H9 (cell line): ENCODE data around the gene DSE. TPM values are rescaled to one million over a fixed set of nuclear protein-coding genes. Genes with fewer than 3 reads are reported as not detected.

Experiments
- DNase-seq: peaks from one replicate; pipeline ENCODE4 v3.0.0-alpha.2; 2017
- H2AFZ ChIP-seq: one replicate; pipeline ENCODE4 v1.6.1; 2013; ENCODE audit warnings: mild to moderate bottlenecking, low read length, control low read depth, moderate library complexity
- H2AK5ac ChIP-seq: 2 replicates; pipeline ENCODE4 v1.6.1; 2013; ENCODE audit warnings: low read length, control low read depth, mixed read lengths; ENCODE audit not compliant: insufficient read length
- H2BK120ac ChIP-seq: one replicate; pipeline ENCODE4 v1.6.1; 2013; ENCODE audit warnings: low read depth, mild to moderate bottlenecking, low read length, control low read depth, inconsistent platforms; ENCODE audit not compliant: poor library complexity, severe bottlenecking
- H2BK12ac ChIP-seq: 2 replicates; pipeline ENCODE4 v1.6.1; 2013; ENCODE audit warnings: low read length, control low read depth, mixed read lengths, low read depth; ENCODE audit not compliant: insufficient read length
- H2BK15ac ChIP-seq: 2 replicates; pipeline ENCODE4 v1.6.1; 2013; ENCODE audit warnings: low read depth, low read length, control low read depth
- H2BK20ac ChIP-seq: one replicate; pipeline ENCODE4 v1.6.1; 2013; ENCODE audit warnings: low read depth, mild to moderate bottlenecking, low read length, control low read depth, inconsistent platforms; ENCODE audit not compliant: poor library complexity, severe bottlenecking
- H2BK5ac ChIP-seq: 2 replicates; pipeline ENCODE4 v1.6.1; 2013; ENCODE audit warnings: low read length, control low read depth, mixed read lengths; ENCODE audit not compliant: insufficient read length
- H3K14ac ChIP-seq: 2 replicates; pipeline ENCODE4 v1.6.1; 2013; ENCODE audit warnings: low read length, control low read depth; ENCODE audit not compliant: insufficient read depth
- H3K18ac ChIP-seq: 2 replicates; pipeline ENCODE4 v1.6.1; 2013; ENCODE audit warnings: low read depth, mild to moderate bottlenecking, mixed read lengths, low read length, control low read depth; ENCODE audit not compliant: insufficient read length
- H3K23ac ChIP-seq: 2 replicates; pipeline ENCODE4 v1.6.1; 2013; ENCODE audit warnings: low read length, control low read depth, mixed read lengths, low read depth; ENCODE audit not compliant: insufficient read length
- H3K23me2 ChIP-seq: 2 replicates; pipeline ENCODE4 v1.6.1; 2013; ENCODE audit warnings: low read depth, mild to moderate bottlenecking, mixed read lengths, low read length, control low read depth; ENCODE audit not compliant: insufficient read length, poor library complexity, severe bottlenecking
- H3K27ac ChIP-seq: 2 replicates; pipeline ENCODE4 v1.5.1; 2013; ENCODE audit warnings: low read length, control low read depth, mixed read lengths, low read depth; ENCODE audit not compliant: insufficient read length
- H3K27me3 ChIP-seq: 2 replicates; pipeline ENCODE4 v1.6.1; 2013; ENCODE audit warnings: low read length, control low read depth, inconsistent platforms; ENCODE audit not compliant: insufficient read depth
- H3K4ac ChIP-seq: 2 replicates; pipeline ENCODE4 v1.6.1; 2013; ENCODE audit warnings: low read depth, mild to moderate bottlenecking, control low read depth, inconsistent platforms, low read length, moderate library complexity
- H3K4me1 ChIP-seq: 2 replicates; pipeline ENCODE4 v1.6.1; 2013; ENCODE audit warnings: low read length, control low read depth, inconsistent platforms; ENCODE audit not compliant: insufficient read depth
- H3K4me2 ChIP-seq: 2 replicates; pipeline ENCODE4 v1.6.1; 2013; ENCODE audit warnings: low read length, control low read depth, mixed read lengths; ENCODE audit not compliant: insufficient read length, insufficient read depth
- H3K56ac ChIP-seq: 2 replicates; pipeline ENCODE4 v1.6.1; 2013; ENCODE audit warnings: low read depth, mild to moderate bottlenecking, mixed read lengths, low read length, control low read depth; ENCODE audit not compliant: insufficient read length
- H3K79me1 ChIP-seq: 2 replicates; pipeline ENCODE4 v1.6.1; 2013; ENCODE audit warnings: low read depth, mild to moderate bottlenecking, moderate library complexity, low read length, control low read depth, inconsistent platforms; ENCODE audit not compliant: insufficient read depth, poor library complexity, severe bottlenecking
- H3K79me2 ChIP-seq: 2 replicates; pipeline ENCODE4 v1.6.1; 2013; ENCODE audit warnings: low read length, control low read depth, inconsistent platforms; ENCODE audit not compliant: insufficient read depth
- H3K9ac ChIP-seq: 2 replicates; pipeline ENCODE4 v1.6.1; 2013; ENCODE audit warnings: low read length, control low read depth, mixed read lengths; ENCODE audit not compliant: insufficient read length; ENCODE audit errors: extremely low read depth
- H3K9me3 ChIP-seq: one replicate; pipeline ENCODE4 v1.6.1; 2013; ENCODE audit warnings: low read depth, low read length, inconsistent platforms; ENCODE audit not compliant: control insufficient read depth
- H3T11ph ChIP-seq: one replicate; pipeline ENCODE4 v1.6.1; 2013; ENCODE audit warnings: mild to moderate bottlenecking, low read length, control low read depth, inconsistent platforms
- H4K20me1 ChIP-seq: one replicate; pipeline ENCODE4 v1.6.1; 2013; ENCODE audit not compliant: control insufficient read depth, insufficient read length, insufficient read depth
- H4K5ac ChIP-seq: 2 replicates; pipeline ENCODE4 v1.6.1; 2013; ENCODE audit warnings: low read depth, mild to moderate bottlenecking, mixed read lengths, low read length, control low read depth; ENCODE audit not compliant: insufficient read length
- H4K8ac ChIP-seq: replicated peaks from 2 replicates; pipeline ENCODE4 v1.6.1; 2013; ENCODE audit warnings: low read length, control low read depth, mixed read lengths, low read depth; ENCODE audit not compliant: insufficient read length
- H4K91ac ChIP-seq: 2 replicates; pipeline ENCODE4 v1.6.1; 2013; ENCODE audit warnings: low read depth, mild to moderate bottlenecking, moderate library complexity, mixed read lengths, low read length, control low read depth; ENCODE audit not compliant: insufficient read length
- H3K27ac Mint-ChIP-seq, 3 experiments: 2 replicates in 2 of 3; 3 replicates in 1 of 3; pipeline ENCODE4 v1.8.0; 2020 to 2021; ENCODE audit warnings: mixed read lengths in 3 of 3, mild to moderate bottlenecking in 1 of 3, moderate library complexity in 1 of 3
- H3K27me3 Mint-ChIP-seq: 2 replicates; pipeline ENCODE4 v1.8.0; 2021; ENCODE audit warnings: low read depth, mild to moderate bottlenecking, moderate library complexity, mixed read lengths
- H3K36me3 Mint-ChIP-seq, 3 experiments: 2 replicates in 2 of 3; 3 replicates in 1 of 3; pipeline ENCODE4 v1.8.0; 2020 to 2021; ENCODE audit warnings: low read depth in 3 of 3, mixed read lengths in 3 of 3; ENCODE audit not compliant: insufficient read depth in 1 of 3
- H3K4me1 Mint-ChIP-seq, 2 experiments: 2 replicates each; pipeline ENCODE4 v1.8.0; 2020; ENCODE audit warnings: mixed read lengths in 2 of 2
- H3K4me3 Mint-ChIP-seq, 2 experiments: 2 replicates in 1 of 2; 3 replicates in 1 of 2; pipeline ENCODE4 v1.8.0; 2020 to 2021; ENCODE audit warnings: mild to moderate bottlenecking in 2 of 2, mixed read lengths in 2 of 2, moderate library complexity in 1 of 2
- H3K9me3 Mint-ChIP-seq, 2 experiments: 2 replicates in 1 of 2; 3 replicates in 1 of 2; pipeline ENCODE4 v1.8.0; 2020; ENCODE audit warnings: mild to moderate bottlenecking in 2 of 2, mixed read lengths in 2 of 2, moderate library complexity in 1 of 2
- WGBS: extraction: QIAGEN DNeasy Blood & Tissue Kit; methylation state at CpG from one replicate; pipeline ENCODE4 v1.1.7; 2013; ENCODE audit warnings: missing lambda C conversion rate, low lambda C conversion rate, mixed read lengths; ENCODE audit not compliant: insufficient read length; ENCODE audit errors: extremely low coverage; 5-methylcytosine and 5-hydroxymethylcytosine counted together
- total RNA-seq: library from RNA; stranded (reverse); gene quantifications from 2 replicates; pipeline ENCODE4 v1.2.1, GENCODE V29; 2021
- TF ChIP-seq, protein P1 (sequence below): fragments of 200-600 bp; sonication (generic); conservative IDR thresholded peaks from 3 replicates; pipeline ENCODE4 v1.8.0; 2021; ENCODE audit warnings: antibody characterized with exemption, mild to moderate bottlenecking

DSE gene
- total RNA-seq, 1 experiment from 2014 or later, result 45.6 TPM

DNA sequence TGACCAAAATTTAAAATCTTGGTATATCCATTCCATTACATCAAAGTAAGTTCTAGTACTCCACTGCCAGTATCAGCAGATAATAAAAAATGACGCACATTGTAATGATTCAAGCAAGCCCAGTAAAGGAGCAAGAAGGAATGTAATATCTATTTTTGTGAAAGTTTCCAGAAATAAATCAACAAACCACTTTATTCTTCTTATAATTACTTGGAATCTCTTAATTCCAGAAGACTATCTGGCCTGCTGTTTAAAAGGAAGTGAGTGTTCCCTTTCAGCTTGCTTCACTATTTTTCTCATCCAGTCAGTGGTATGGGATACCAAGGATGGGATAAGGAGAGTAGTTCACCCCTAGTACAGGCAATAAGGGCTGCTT, 42.2 kb upstream of the DSE start:
- Histone ChIP-seq H3K27me3 (no peaks in the 10 kb centered on the region), H3K9me3 (no peaks in the 10 kb centered on the region), H3K4me2 (peak overlapping the region; percentile 31), H3K9ac (no peak overlapping the region), H2AK5ac (no peak overlapping the region), H2BK5ac (no peak overlapping the region), H2BK20ac (no peak overlapping the region), H4K20me1 (no peaks in the 10 kb centered on the region), H2BK120ac (no peak overlapping the region), H2AFZ (no peak overlapping the region), H3K4ac (no peak overlapping the region), H3K23me2 (no peaks in the 10 kb centered on the region), H4K5ac (no peak overlapping the region), H3K27ac (peak overlapping the region; percentile 69), H3K79me2 (no peaks in the 10 kb centered on the region), H2BK15ac (no peak overlapping the region), H3K4me1 (peaks cover 16% of the 10 kb centered on the region; the same call in 1 of the 2 replicates), H4K91ac (no peak overlapping the region), H3K14ac (no peak overlapping the region), H3K56ac (no peak overlapping the region), H3K18ac (no peak overlapping the region), H3K23ac (no peak overlapping the region), H2BK12ac (no peak overlapping the region), H4K8ac (no peak overlapping the region), H3T11ph (no peak overlapping the region), H3K79me1 (no peaks in the 10 kb centered on the region)
- TF ChIP-seq, protein P1, sequence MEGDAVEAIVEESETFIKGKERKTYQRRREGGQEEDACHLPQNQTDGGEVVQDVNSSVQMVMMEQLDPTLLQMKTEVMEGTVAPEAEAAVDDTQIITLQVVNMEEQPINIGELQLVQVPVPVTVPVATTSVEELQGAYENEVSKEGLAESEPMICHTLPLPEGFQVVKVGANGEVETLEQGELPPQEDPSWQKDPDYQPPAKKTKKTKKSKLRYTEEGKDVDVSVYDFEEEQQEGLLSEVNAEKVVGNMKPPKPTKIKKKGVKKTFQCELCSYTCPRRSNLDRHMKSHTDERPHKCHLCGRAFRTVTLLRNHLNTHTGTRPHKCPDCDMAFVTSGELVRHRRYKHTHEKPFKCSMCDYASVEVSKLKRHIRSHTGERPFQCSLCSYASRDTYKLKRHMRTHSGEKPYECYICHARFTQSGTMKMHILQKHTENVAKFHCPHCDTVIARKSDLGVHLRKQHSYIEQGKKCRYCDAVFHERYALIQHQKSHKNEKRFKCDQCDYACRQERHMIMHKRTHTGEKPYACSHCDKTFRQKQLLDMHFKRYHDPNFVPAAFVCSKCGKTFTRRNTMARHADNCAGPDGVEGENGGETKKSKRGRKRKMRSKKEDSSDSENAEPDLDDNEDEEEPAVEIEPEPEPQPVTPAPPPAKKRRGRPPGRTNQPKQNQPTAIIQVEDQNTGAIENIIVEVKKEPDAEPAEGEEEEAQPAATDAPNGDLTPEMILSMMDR, result no peak
- DNase-seq, result no peak
- H3K27me3 Mint-ChIP-seq, result no peaks in the 10 kb centered on the region
- H3K36me3 Mint-ChIP-seq, result peaks cover 0 to 10% (median 8%) of the 10 kb centered on the region in 3 experiments; a peak in 4 of 7 replicates
- peaks cover 3 to 6% of the 10 kb centered on the region in 2 experiments; a peak in 4 of 5 replicates for H3K9me3 Mint-ChIP-seq
- H3K4me1 Mint-ChIP-seq, result peaks cover 51 to 53% of the 10 kb centered on the region in 2 experiments
- peak overlapping the region in 1 of 2 experiments; percentile 30; a peak in 2 of 5 replicates for H3K4me3 Mint-ChIP-seq
- WGBS, result no CpG with 5 or more reads among the region's 1 CpG
- peak overlapping the region in 2 of 3 experiments; percentile 50 to 98; a peak in 4 of 7 replicates for H3K27ac Mint-ChIP-seq
